Activated T-cell treated with anti-CD3 and anti-CD28 coated beads, Interleukin-2, amount 50 U/mL, for 4 hours (primary cell): ENCODE data around the gene NBPF1. TPM values are rescaled to one million over a fixed set of nuclear protein-coding genes. Genes with fewer than 3 reads are reported as not detected.
A peak's percentile ranks its signal among the peaks of the same experiment; 100 is the strongest.
"Not testable (repeated sequence)": the region's sequence is repeated elsewhere in the genome, so short reads cannot be mapped to it uniquely, and the experiment has no call there.

Experiments
- ATAC-seq, 2 donors: fragments of 200-7000 bp; cut with Tn5 transposase; one replicate each; pipeline ENCODE4 v1.10.0; 2021
- DNase-seq: peaks from one replicate; pipeline ENCODE4 v3.0.0-alpha.2; 2020
- H3K27me3 Mint-ChIP-seq: one replicate; pipeline ENCODE4 v1.8.0; 2021; ENCODE audit warnings: low read depth, mixed read lengths
- H3K36me3 Mint-ChIP-seq: one replicate; pipeline ENCODE4 v1.8.0; 2022; ENCODE audit warnings: mixed read lengths; ENCODE audit not compliant: insufficient read depth
- H3K4me1 Mint-ChIP-seq: one replicate; pipeline ENCODE4 v1.8.0; 2021; ENCODE audit warnings: low read depth, mixed read lengths
- H3K4me3 Mint-ChIP-seq: one replicate; pipeline ENCODE4 v1.8.0; 2021; ENCODE audit warnings: mild to moderate bottlenecking, moderate library complexity, mixed read lengths
- H3K9me3 Mint-ChIP-seq: one replicate; pipeline ENCODE4 v1.8.0; 2021; ENCODE audit warnings: mixed read lengths
- total RNA-seq, 3 donors: library from RNA; stranded (reverse); gene quantifications; one replicate each; pipeline ENCODE4 v1.2.1, GENCODE V29; 2021

Gene NBPF1
- total RNA-seq, 3 donors from 2014 or later: 4.9 to 8.4 (median 5.8) TPM

DNA sequence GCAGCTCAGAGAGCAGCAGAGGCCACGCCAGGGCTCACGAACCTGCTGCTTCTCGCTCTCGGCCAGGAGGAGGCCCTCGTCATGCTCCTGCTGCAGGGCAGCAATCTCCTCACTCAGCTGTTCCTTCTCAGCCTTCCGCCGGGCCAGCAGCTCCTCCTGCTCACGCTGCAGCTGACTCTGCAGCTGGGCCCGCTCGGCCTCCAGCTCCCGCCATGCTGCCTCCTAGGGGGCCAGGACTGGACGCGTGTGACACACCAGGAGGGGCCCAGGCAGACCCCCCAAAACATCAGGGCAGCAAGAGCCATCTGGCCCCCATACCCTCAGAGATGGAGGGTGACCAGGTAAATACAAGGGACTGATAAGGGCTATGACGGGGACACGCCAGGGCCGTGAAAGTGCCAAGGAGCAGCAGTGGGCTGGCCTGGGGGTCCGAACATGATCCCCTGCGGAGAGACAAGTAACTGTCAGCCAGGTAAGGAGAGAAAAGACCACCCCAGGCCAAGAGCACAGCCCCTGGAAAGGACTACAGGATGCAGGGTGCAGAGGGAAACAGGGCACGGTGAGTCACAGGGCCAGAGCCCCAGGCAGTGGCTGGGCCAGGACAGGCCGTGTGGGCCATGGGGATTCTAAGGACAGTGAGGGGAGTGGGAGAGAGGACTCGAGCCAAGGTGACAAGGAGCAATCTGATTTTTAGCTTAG, 6.6 kb upstream of the NBPF1 start:
- H3K9me3 Mint-ChIP-seq, H3K4me1 Mint-ChIP-seq, H3K27me3 Mint-ChIP-seq, H3K36me3 Mint-ChIP-seq, H3K4me3 Mint-ChIP-seq, DNase-seq, ATAC-seq: not testable (repeated sequence)

DNA sequence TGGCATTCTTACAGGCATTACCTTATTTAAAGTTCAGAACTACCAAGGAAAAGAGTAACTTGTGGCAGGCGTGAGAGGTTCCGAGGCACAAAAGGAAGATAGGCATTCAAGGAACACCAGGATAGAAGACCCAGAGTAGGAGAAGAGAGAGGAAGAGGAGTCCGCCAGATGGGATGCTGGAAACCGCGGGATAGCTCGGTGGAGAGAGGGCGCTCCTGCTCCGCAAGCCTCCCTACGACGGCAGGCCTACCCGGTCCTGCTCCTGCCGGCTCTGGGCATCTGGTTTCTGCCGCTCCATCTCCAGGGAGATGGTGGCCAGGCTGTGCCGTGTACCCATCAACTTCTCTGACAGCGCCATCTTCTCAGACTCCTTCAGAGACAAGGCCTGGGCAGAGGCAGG, 5.4 kb upstream of the NBPF1 start:
- ATAC-seq: no peak
- Mint-ChIP-seq H3K27me3 (no peaks in the 10 kb centered on the region), H3K4me3 (no peak overlapping the region), H3K36me3 (no peaks in the 10 kb centered on the region), H3K4me1 (no peaks in the 10 kb centered on the region), H3K9me3 (no peaks in the 10 kb centered on the region)
- DNase-seq: no peak

DNA sequence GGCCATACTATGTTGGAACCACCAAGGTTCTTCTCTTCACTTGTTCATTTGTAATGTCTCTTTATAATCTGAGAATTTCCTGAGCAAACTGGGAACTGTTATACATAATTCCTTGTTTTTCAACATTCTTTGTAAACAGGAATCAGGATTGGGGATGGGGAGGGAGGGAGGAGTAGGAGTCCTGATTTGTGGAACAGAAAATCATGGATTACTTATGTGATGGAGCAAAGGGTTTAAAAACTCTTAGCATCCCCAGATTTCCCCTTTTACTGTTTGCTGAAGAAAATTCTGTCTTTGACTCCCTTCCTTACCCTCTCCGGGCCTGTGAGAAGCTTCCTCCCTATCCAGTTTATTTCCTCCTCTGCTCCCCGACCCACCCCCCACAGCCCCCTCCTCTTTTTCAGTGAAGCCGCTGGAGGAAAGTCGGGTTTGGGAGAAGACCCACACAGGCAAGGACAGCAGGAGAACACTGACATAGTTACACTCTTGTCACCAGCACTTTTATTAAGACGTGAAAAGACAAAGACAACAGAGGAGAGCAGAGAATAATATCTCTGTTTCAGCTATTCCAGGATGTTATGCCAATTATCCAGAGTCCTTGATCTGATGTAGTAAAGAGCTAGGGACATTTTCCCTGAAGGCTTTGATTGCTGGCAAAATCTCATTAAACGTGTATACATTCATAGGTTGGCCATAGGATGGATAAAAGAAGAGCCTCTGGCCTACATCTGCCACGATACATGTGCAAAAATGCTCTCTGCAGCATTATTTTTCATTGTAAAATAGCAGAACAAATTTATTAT, 4.6 kb upstream of the NBPF1 start:
- Mint-ChIP-seq H3K4me3 (no peak overlapping the region), H3K9me3 (no peaks in the 10 kb centered on the region), H3K4me1 (no peaks in the 10 kb centered on the region), H3K27me3 (no peaks in the 10 kb centered on the region), H3K36me3 (no peaks in the 10 kb centered on the region)
- ATAC-seq: no peak
- no peak for DNase-seq

DNA sequence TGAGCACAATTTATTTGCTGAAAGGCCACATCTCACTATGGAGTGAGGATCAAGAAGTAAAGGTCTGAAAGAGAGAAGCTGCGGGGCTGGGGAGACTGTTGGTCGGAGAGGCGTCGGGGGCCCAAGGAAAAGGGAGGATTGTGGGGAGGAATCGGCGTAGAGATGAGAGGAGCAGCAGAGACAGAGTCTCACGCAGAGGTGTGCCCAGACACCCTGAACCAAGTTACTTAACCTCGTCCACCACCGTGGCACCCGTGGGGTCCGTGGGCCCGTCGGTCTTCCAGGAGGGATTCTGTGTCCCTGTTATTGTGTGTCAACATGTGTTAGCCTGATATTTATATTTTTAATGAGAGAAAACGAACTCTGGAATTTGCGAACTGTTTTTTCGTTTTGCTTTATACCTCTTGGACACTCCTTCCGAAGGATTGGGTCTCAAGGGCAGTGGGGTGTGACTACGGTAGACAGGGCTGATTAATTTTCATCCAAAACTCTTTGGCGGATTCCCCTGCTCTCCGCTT, 3.8 kb upstream of the NBPF1 start:
- H3K27me3 Mint-ChIP-seq: no peaks in the 10 kb centered on the region
- no peak overlapping the region for H3K4me3 Mint-ChIP-seq
- ATAC-seq: no peak
- no peaks in the 10 kb centered on the region for H3K36me3 Mint-ChIP-seq
- no peaks in the 10 kb centered on the region for H3K9me3 Mint-ChIP-seq
- H3K4me1 Mint-ChIP-seq: no peaks in the 10 kb centered on the region
- no peak for DNase-seq

DNA sequence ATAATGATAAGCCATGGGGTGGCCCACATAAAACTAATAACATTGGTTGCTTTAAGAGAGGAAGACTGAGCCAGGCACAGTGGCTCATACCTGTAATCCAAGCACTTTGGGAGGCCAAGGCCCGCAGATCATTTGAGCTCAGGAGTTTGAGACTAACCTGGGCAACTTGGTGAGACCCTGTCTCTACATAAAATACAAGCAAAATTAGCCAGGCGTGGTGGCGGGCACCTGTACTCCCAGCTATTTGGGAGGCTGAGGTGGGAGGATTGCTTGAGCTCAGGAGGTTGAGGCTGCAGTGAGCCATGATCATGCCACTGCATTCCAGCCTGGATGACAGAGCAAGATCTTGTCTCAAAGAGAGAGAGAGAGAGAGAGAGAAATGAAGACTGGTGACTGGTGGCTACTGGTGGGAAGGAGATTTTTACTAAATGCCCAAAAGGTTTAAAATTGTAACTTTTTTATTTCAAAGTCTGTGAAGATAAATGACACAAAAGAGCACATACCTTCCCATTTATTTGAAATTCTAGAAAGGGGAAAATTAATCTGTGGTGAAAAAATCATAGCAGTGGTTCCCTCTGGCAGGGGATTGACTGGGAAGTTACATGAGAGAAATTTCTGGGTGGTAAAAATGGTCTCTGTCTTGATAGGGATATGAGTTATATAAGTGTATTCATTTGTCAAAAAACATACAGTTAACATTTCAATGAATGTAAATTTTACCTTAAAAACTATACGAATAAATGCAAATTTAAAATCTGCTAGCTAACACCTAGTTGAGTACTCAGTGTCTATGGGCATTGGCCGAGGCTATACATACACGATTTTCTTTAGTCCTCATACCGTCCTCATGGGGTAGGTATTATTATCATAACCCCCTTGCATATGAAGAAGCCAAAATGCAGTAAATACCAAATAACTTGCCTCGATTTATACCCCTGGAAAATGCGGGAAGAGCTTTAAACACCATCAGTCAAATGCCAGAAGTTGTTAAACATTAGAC, 2.2 kb upstream of the NBPF1 start:
- no peaks in the 10 kb centered on the region for H3K27me3 Mint-ChIP-seq
- no peak for DNase-seq

DNA sequence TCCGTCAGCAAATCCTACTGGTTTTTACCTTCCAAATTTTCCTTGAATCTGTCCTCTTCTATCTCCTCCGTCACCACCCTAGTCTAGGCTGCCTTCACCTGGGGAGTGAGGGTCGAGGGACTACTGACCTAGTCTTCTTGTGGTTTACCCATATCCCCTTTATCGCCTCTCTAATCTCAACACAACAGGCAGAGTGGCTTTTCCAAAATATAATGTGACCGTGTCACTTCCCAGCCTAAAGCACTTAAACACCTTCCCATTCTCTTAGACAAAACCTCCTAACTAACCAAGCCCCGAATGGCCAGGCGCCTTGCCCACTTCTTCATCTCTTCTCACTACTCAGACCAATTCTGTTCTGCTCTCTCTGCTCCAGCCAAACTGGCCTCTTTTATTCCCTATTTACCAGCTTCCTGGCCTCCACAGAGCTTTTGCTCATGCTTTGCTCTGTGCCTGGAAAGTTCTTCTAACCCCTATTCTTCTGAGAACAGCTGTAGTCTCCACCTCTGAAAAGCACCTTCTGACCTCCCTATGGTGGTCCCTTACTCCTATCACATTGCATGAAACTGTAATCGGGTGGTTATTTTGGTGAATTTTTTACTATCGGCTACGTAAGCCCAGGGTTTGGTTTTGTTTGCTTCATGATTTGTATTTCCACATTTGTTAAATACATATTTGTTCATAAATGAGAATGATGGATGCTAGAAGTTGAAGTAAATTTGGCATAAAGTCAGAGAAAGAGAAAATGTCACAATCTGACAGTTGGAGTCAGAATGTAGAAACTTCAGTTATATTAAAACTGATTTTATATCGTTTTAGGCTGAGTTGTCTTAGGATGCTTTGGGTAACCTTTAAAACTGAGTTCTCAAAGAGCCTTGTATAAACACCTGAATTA, 1.2 kb upstream of the NBPF1 start:
- DNase-seq (no peak), ATAC-seq (no peak)
- no peaks in the 10 kb centered on the region for H3K9me3 Mint-ChIP-seq
- H3K4me3 Mint-ChIP-seq: no peak overlapping the region
- H3K4me1 Mint-ChIP-seq: no peaks in the 10 kb centered on the region
- no peaks in the 10 kb centered on the region for H3K36me3 Mint-ChIP-seq
- H3K27me3 Mint-ChIP-seq: no peaks in the 10 kb centered on the region

More for the DNA sequence above, 2.2 kb upstream of the NBPF1 start:
- Mint-ChIP-seq H3K36me3 (no peaks in the 10 kb centered on the region), H3K4me3 (no peak overlapping the region), H3K9me3 (no peaks in the 10 kb centered on the region), H3K4me1 (no peaks in the 10 kb centered on the region)
- no peak for ATAC-seq

DNA sequence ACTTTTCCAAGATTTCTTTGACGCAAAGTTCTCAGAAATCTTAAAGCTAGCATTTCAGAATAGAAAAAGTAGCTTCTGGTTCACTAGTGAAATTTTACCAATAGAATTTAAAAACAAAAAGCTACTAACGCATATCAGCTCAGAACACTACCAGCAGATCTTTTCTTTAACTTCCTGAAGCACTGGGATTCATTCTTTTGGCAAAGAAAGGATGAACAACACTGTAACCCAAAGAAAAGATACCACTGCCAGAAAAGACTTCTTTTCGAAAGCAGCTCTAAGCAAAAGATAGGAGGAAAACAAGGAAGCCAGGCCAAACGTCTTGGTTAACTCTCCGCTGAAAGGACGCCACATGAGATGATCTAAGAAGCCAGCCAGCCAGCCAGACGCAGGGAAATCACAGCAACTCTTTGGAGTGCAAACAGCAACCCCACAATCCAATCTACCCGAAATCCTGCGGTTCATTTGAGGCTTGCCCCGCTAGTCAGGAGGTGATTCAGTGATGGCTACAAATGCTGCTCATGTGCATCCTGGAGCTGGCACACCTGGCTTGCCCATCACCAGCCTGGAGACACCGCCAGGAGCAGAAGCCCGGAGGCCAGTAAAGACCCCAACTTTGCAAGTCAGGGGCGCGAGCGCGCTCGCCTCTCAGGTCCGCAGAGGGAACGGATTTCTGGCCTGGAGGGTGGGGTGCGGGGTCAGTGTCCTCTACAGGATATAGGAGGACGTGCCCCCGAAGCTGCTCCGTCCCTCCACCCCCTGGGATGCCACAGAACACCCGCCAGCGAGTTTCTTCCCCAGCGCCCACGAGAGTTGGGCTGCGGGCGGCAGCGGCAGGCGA, 812 bp downstream of the NBPF1 start:
- H3K4me1 Mint-ChIP-seq: no peaks in the 10 kb centered on the region
- DNase-seq: peak; percentile 27
- H3K27me3 Mint-ChIP-seq: no peaks in the 10 kb centered on the region
- peak; percentile 3 to 4 for ATAC-seq
- H3K36me3 Mint-ChIP-seq: no peaks in the 10 kb centered on the region
- H3K4me3 Mint-ChIP-seq: no peak overlapping the region
- no peaks in the 10 kb centered on the region for H3K9me3 Mint-ChIP-seq

DNA sequence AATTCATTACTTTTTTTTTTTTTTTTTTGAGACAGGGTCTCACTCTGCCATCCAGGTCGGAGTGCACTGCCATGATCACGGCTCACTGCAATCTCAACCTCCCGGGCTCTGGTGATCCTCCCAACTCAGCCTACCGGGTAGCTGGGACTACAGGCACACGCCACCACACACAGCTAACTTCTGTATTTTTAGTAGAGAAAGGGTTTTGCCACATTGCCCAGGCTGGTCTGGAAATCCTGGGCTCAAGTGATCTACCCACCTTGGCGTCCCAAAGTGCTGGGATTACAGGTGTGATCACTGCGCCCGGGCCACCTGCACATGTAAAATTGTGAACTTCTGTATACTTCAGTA, 1.4 kb downstream of the NBPF1 start:
- H3K9me3 Mint-ChIP-seq, H3K4me3 Mint-ChIP-seq, H3K4me1 Mint-ChIP-seq, H3K27me3 Mint-ChIP-seq, H3K36me3 Mint-ChIP-seq, DNase-seq, ATAC-seq: not testable (repeated sequence)

DNA sequence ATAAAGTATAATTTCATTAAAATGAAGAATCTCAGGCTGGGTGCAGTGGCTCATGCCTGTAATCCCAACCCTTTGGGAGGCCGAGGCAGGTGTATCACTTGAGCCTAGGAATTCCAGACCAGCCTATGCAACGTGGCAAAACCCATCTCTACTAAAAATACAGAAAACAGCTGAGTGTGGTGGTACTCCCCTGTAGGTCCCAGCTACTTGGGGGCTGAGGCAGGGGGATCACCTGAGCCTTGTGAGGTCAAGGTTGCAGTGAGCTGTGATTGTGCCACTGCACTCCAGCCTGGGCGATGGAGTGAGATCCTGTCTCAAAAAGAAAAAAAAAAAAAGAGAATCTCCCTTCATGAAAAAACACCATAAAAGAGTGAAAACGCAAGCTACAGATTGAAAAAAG, 2.2 kb downstream of the NBPF1 start:
- H3K27me3 Mint-ChIP-seq, ATAC-seq, H3K4me3 Mint-ChIP-seq, H3K4me1 Mint-ChIP-seq, H3K36me3 Mint-ChIP-seq, DNase-seq, H3K9me3 Mint-ChIP-seq: not testable (repeated sequence)

DNA sequence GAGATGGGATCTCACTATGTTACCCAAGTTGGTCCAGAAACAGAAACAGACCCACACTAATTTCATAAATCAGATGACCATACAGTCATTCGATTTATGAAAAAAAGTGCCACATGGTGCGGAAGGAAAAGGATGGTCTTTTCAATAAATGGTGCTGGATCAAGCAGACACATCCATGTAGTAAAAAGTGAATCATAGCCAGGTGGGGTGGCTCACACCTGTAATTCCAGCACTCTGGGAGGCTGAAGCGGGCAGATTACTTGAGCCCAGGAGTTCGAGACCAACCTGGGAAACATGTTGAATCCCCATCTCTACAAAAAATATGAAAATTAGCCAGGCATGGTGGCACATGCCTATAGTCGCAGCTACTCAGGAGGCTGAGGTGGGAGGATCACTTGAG, 2.8 kb downstream of the NBPF1 start:
- DNase-seq, H3K4me1 Mint-ChIP-seq, H3K27me3 Mint-ChIP-seq: not testable (repeated sequence)

DNA sequence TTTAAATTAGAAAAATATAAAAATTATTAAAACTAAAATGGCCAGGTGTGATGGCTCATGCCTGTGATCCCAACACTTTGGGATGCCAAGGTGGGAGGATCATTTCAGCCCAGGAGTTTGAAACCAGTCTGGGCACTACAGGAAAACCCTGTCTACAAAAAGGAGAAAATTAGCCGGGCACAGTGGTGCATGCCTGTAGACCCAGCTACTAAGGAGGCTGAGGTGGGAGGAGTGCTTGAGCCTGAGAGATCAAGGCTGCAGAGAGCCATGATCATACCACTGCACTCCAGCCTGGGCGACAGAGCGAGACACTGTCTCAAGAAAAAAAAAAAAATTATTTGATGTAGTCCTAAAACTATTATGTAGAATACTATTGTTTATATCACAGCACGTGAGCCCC, 3.6 kb downstream of the NBPF1 start:
- H3K9me3 Mint-ChIP-seq, H3K4me3 Mint-ChIP-seq, H3K27me3 Mint-ChIP-seq, DNase-seq, H3K36me3 Mint-ChIP-seq, H3K4me1 Mint-ChIP-seq, ATAC-seq: not testable (repeated sequence)

More for the DNA sequence above, 2.8 kb downstream of the NBPF1 start:
- not testable (repeated sequence) for H3K36me3 Mint-ChIP-seq, ATAC-seq, H3K9me3 Mint-ChIP-seq, H3K4me3 Mint-ChIP-seq

DNA sequence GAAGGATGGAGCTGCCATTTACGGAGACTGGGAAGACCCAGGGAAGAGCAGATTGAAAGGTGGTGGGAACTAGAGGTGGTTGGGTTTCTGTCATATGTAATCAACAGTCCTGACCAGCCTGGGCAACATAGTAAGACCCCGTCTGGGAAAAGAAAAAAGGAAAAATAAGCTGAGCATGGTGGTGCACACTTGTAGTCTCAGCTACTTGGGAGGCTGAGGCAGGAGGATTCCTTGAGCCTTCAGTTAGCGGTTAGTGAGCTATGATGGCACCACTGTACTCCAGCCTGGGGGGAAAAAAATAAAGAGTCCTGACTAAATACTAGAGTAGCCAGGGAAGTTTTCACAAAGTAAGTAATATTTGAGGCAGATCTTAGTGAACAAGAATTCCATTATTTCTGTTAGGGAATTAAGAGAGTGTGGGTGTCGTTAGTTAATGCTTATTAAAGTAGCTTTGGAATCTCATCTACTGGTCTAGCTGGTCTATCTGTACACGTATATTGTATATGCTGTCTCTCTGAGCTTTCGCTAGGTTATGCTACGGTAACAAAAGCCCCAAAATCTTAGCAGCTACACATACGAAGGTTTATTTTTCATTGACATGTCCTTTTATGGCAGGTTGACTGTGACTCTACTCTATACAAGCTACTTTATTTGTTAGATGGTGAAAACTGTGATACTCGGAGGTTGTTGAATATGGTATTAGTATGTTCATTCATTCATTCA, 4.4 kb downstream of the NBPF1 start:
- Mint-ChIP-seq H3K9me3 (no peaks in the 10 kb centered on the region), H3K4me1 (no peaks in the 10 kb centered on the region), H3K4me3 (no peak overlapping the region), H3K27me3 (no peaks in the 10 kb centered on the region), H3K36me3 (no peaks in the 10 kb centered on the region)
- DNase-seq (no peak), ATAC-seq (no peak)
